Tibial nerve (tissue), 4 donors: ENCODE data around the gene GTSE1. TPM values are rescaled to one million over a fixed set of nuclear protein-coding genes. Genes with fewer than 3 reads are reported as not detected.

Experiments used
- DNase-seq, 2 donors: peaks; one replicate each; pipeline ENCODE4 v3.0.0-alpha.2; 2019; ENCODE audit warnings: low spot score in 2 of 2
- H3K27ac ChIP-seq, 4 donors: fragments of 200-600 bp; sonication (generic) in 3 of 4; one replicate each; pipeline ENCODE4 v1.5.1; 2017 to 2019; ENCODE audit warnings: mild to moderate bottlenecking in 1 of 4
- H3K27me3 ChIP-seq, 2 donors: fragments of 200-600 bp; sonication (generic) in 1 of 2; one replicate each; pipeline versions ENCODE4 v1.5.1 to v1.6.0; 2017 to 2019
- H3K36me3 ChIP-seq, 3 donors: fragments of 200-600 bp; sonication (generic); one replicate each; pipeline ENCODE4 v1.5.1; 2018 to 2019
- H3K4me1 ChIP-seq, 4 donors: fragments of 200-600 bp; sonication (generic) in 3 of 4; one replicate each; pipeline ENCODE4 v1.5.1; 2017 to 2019
- H3K4me3 ChIP-seq, 4 donors: fragments of 200-600 bp; sonication (generic) in 3 of 4; one replicate each; pipeline ENCODE4 v1.5.1; 2017 to 2019; ENCODE audit warnings: mild to moderate bottlenecking in 1 of 4, moderate library complexity in 1 of 4
- H3K9me3 ChIP-seq, 4 donors: fragments of 200-600 bp; sonication (generic) in 3 of 4; one replicate each; pipeline ENCODE4 v1.5.1; 2017 to 2019
- CTCF ChIP-seq, 5 experiments: fragments of 200-600 bp in 3 of 5; fragments of 450-650 bp in 2 of 5; sonication (generic) in 3 of 5; IDR thresholded peaks; one replicate each; pipeline ENCODE4 v1.5.1; 2016 to 2019; ENCODE audit warnings: antibody characterized with exemption in 5 of 5, mild to moderate bottlenecking in 3 of 5, moderate library complexity in 2 of 5
- EP300 ChIP-seq, 2 donors: sonication (generic); formaldehyde crosslinking; IDR thresholded peaks; one replicate each; pipeline ENCODE4 v1.6.1; 2017; ENCODE audit warnings: antibody characterized with exemption in 2 of 2, mild to moderate bottlenecking in 1 of 2
- POLR2A ChIP-seq, 2 donors: fragments of 450-650 bp; IDR thresholded peaks; one replicate each; pipeline ENCODE4 v1.6.1; 2017; ENCODE audit warnings: antibody characterized with exemption in 2 of 2, mild to moderate bottlenecking in 2 of 2, moderate library complexity in 2 of 2
- WGBS, 2 donors: methylation state at CpG; one replicate each; pipeline ENCODE4 v1.1.5; 2018; 5-methylcytosine and 5-hydroxymethylcytosine counted together
- total RNA-seq, 4 donors: library from RNA; depleted of rRNA; stranded (reverse); fragments of >200 nt; gene quantifications; one replicate each; pipeline ENCODE4 v1.1.0, GENCODE V29; 2016

GTSE1 gene
- total RNA-seq, 4 donors from 2014 or later, result 0.30 to 3.3 TPM; not detected in 2

GRCh38 chr22:46371623-46372226 is 75.1 kb downstream of the GTSE1 start:
- 84 to 86% methylated on average over 2 of the region's 2 CpGs for WGBS, 2 donors

GRCh38 chr22:46372686-46373085 is 76.0 kb downstream of the GTSE1 start:
- Histone ChIP-seq H3K4me3 (no peak overlapping the region), H3K36me3 (no peaks in the 10 kb centered on the region), H3K27ac (no peak overlapping the region), H3K4me1 (peaks cover 0 to 3% (median 0%) of the 10 kb centered on the region in 4 donors), H3K9me3 (peaks cover 0 to 26% (median 0%) of the 10 kb centered on the region in 4 donors), H3K27me3 (peaks cover 0 to 5% of the 10 kb centered on the region in 2 donors)
- TF ChIP-seq CTCF (IDR thresholded peaks at IDR 0.05) (no peak), POLR2A (IDR thresholded peaks at IDR 0.05) (no peak), EP300 (IDR thresholded peaks at IDR 0.05) (no peak)
- no peak for DNase-seq
- 91 to 92% methylated on average over 18 of the region's 18 CpGs for WGBS, 2 donors

More at GRCh38 chr22:46371623-46372226, 75.1 kb downstream of the GTSE1 start:
- peaks cover 0 to 21% (median 0%) of the 10 kb centered on the region in 4 donors for H3K9me3 ChIP-seq
- peaks cover 0 to 4% (median 2%) of the 10 kb centered on the region in 4 donors for H3K4me1 ChIP-seq
- TF ChIP-seq EP300 (IDR thresholded peaks at IDR 0.05) (no peak), POLR2A (IDR thresholded peaks at IDR 0.05) (no peak), CTCF (IDR thresholded peaks at IDR 0.05) (no peak)
- no peak for DNase-seq
- H3K27me3 ChIP-seq, result peaks cover 0 to 13% of the 10 kb centered on the region in 2 donors
- H3K36me3 ChIP-seq, result no peaks in the 10 kb centered on the region
- H3K4me3 ChIP-seq, result no peak overlapping the region
- H3K27ac ChIP-seq, result no peak overlapping the region

DNA sequence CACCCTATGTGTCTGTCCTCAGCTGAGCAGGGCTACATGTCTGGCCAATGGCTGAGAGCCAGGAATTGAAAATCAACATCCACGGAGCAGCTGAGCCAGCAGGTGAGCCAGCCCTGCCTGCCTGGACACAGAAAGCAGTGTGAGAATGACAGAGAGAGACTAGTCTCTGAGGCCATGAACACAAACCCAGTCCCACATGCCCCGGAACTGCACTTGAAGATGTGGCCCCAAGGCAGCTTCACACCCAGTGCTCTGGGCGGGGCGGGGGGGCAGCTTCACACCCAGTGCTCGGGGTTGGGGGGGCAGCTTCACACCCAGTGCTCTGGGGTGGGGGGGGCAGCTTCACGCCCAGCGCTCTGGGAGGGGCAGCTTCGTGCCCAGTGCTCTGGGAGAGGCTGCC is 76.5 kb downstream of the GTSE1 start:
- H3K4me1 ChIP-seq, result peaks cover 0 to 7% (median 0%) of the 10 kb centered on the region in 4 donors
- H3K36me3 ChIP-seq, result no peaks in the 10 kb centered on the region
- peaks cover 0 to 26% (median 0%) of the 10 kb centered on the region in 4 donors for H3K9me3 ChIP-seq
- no peak overlapping the region for H3K4me3 ChIP-seq
- TF ChIP-seq EP300 (IDR thresholded peaks at IDR 0.05) (no peak), CTCF (IDR thresholded peaks at IDR 0.05) (no peak), POLR2A (IDR thresholded peaks at IDR 0.05) (no peak)
- H3K27me3 ChIP-seq, result peaks cover 0 to 5% of the 10 kb centered on the region in 2 donors
- 25 to 48% methylated on average over 1 to 2 of the region's 8 CpGs for WGBS, 2 donors
- H3K27ac ChIP-seq, result no peak overlapping the region
- DNase-seq, result no peak

DNA sequence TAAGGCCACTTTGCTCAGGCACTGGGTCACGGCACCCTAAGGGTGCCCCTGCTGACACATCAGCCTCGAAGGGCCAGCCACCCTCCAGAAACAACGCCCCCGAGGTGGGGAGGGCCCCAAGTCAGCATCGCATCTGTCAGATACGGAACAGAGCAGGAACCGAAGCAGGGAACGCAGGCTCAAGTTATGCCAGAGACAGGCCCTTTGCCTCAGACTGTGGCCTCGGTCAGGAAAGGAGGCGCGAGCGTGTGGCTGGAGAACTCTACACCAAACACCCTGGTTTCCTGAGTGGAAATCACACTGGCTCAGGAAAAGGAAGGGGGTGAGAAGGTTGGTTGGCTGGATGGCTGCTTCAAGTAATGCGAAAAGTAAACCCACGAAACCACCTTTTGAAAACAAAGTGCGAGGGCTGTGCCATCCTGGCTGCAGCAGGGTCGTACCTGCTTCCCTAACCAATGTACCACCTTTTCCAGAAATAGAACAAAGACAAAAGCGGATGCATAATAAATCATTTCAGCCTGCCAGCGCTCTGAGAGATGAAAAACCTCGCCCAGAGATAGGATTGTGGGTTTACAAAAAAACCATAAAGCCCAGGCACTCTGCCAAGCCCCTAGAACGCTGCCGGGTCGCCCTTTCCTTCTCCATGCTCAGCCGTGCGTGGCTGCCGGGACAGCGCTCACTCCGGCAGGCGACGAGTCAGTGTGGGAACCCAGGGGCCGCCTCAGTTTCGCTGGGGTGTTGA is 77.4 kb downstream of the GTSE1 start:
- no peak overlapping the region for H3K4me3 ChIP-seq
- no peaks in the 10 kb centered on the region for H3K36me3 ChIP-seq
- no peak for DNase-seq
- no peak for TF ChIP-seq POLR2A (IDR thresholded peaks at IDR 0.05)
- TF ChIP-seq EP300 (IDR thresholded peaks at IDR 0.05), result no peak
- peaks cover 0 to 26% (median 0%) of the 10 kb centered on the region in 4 donors for H3K9me3 ChIP-seq
- no peak overlapping the region for H3K27ac ChIP-seq
- peaks cover 0 to 8% (median 0%) of the 10 kb centered on the region in 4 donors for H3K4me1 ChIP-seq
- peaks cover 0 to 5% of the 10 kb centered on the region in 2 donors for H3K27me3 ChIP-seq
- WGBS, 2 donors, result 56 to 63% methylated on average over 26 to 31 of the region's 31 CpGs

DNA sequence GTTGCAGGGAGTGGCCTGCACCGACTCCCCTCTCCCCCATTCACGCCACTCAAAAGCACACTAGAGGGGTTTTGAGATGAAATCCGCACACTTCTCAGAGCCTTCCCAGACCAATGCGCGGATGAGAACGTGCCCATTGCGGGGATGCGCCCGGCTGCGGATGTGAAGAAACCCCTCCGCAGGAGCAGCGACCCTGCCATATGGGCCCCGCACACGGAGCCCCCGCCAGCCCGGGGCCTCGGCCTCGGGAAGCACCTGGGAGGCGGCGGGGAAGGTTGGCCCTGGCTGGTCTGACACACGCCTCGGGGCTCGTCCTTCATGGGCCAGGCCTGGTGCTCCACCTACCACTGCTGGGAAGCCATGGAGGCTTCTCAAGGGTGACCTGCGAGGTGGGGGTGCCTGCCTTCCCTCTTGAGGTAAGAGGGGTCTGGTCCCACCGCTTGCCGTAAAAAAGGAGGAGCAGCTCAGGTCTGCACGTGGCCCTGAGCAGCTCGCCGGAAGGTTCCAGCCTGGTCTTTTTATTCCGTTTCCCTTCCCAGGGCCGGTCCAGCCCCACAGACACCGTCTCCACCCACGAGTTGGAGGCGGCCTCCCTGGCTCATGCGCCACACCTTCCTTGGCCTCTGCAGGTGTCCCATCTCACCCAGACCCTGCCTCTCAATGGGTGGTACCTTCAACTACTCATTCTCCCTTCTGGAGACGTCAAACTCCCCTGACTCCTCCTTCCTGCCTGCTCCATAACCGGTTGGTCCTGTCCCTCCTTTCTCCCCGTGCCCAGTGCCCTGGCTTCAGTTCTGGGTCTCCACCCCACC is 78.2 kb downstream of the GTSE1 start:
- no peak for DNase-seq
- Histone ChIP-seq H3K27ac (no peak overlapping the region), H3K4me1 (peaks cover 0 to 8% (median 0%) of the 10 kb centered on the region in 4 donors), H3K36me3 (no peaks in the 10 kb centered on the region), H3K4me3 (no peak overlapping the region), H3K9me3 (peaks cover 0 to 26% (median 0%) of the 10 kb centered on the region in 4 donors), H3K27me3 (peaks cover 0 to 5% of the 10 kb centered on the region in 2 donors)
- WGBS, 2 donors, result 95% methylated on average over 19 to 35 of the region's 38 CpGs
- TF ChIP-seq CTCF (IDR thresholded peaks at IDR 0.05) (no peak), POLR2A (IDR thresholded peaks at IDR 0.05) (no peak), EP300 (IDR thresholded peaks at IDR 0.05) (no peak)
